GM13977 (cell line): ENCODE results near the gene CAPSL.

Experiments used
- DNase-seq: peaks from one replicate; pipeline ENCODE4 v3.0.0; 2012; ENCODE audit warnings: low spot score
- in situ Hi-C: fragments of 300-500 bp; cut with MboI; formaldehyde crosslinking; loops from one replicate; pipeline ENCODE4 v1.12.0; 2022; ENCODE audit warnings: low sequenced_read_pairs, low pct_unique_long_range_greater_than_20kb, mixed read lengths, inconsistent platforms; ENCODE audit not compliant: unreplicated experiment
- TF ChIP-seq, protein P1 (sequence below): IDR thresholded peaks from 2 replicates; pipeline ENCODE4 v1.5.1; 2012; ENCODE audit warnings: mild to moderate bottlenecking, control low read depth; ENCODE audit not compliant: insufficient read depth; ENCODE audit errors: extremely low read depth, missing control alignments

CAPSL gene

DNA sequence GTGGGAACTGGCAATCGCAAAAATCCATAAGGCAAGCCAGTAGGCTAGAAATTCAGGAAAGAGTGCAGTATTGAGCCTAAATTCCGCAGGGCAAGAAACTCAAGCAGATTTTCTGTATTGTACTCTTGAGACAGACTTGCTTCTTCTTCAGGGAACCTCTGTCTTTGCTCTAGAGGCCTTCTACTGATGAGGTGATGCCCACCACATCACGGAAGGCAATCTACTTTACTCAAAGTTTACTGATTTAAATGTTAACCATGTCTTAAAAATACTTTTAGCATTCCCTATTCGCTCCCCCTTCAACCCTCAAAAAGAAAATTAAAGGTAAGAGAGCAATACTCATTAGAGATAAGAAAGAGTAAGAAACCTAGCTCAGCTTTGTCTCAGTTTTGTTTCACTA is 70.4 kb downstream of the CAPSL start:
- in situ Hi-C loops, result no loop called here
- DNase-seq, result no peak
- TF ChIP-seq, protein P1, sequence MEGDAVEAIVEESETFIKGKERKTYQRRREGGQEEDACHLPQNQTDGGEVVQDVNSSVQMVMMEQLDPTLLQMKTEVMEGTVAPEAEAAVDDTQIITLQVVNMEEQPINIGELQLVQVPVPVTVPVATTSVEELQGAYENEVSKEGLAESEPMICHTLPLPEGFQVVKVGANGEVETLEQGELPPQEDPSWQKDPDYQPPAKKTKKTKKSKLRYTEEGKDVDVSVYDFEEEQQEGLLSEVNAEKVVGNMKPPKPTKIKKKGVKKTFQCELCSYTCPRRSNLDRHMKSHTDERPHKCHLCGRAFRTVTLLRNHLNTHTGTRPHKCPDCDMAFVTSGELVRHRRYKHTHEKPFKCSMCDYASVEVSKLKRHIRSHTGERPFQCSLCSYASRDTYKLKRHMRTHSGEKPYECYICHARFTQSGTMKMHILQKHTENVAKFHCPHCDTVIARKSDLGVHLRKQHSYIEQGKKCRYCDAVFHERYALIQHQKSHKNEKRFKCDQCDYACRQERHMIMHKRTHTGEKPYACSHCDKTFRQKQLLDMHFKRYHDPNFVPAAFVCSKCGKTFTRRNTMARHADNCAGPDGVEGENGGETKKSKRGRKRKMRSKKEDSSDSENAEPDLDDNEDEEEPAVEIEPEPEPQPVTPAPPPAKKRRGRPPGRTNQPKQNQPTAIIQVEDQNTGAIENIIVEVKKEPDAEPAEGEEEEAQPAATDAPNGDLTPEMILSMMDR, result no peak

- DNase-seq, result no peak
- in situ Hi-C loops, result no loop called here
- TF ChIP-seq, protein P1, result no peak
Measured at GRCh38 chr5:35863159-35863558, 75.3 kb downstream of the CAPSL start.

DNA sequence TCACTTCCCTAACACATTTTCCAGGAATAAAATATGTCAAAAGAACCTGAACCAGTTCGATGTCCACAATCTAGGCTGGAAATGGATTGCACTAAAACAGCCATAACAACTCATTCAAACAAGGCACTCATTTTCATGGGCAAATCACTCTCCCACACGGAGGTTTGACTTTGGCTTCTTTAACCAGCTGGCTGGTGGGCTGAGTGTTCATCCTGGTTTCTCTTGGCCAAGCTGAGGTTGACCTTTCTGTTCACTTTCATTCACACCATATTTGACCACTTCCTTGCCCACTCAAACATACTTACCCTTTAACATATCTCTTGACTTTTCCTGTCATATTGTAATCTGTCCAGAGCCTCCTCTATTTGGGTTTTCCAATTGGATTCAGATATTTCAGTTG is 76.3 kb downstream of the CAPSL start:
- DNase-seq, result no peak
- in situ Hi-C loops, result no loop called here
- TF ChIP-seq, protein P1, result no peak

- DNase-seq, result no peak
- in situ Hi-C loops, result no loop called here
- TF ChIP-seq, protein P1, result no peak
Measured at GRCh38 chr5:35861718-35862117, 76.7 kb downstream of the CAPSL start.

GRCh38 chr5:35860686-35861085 is 77.7 kb downstream of the CAPSL start:
- in situ Hi-C loops, result no loop called here

DNA sequence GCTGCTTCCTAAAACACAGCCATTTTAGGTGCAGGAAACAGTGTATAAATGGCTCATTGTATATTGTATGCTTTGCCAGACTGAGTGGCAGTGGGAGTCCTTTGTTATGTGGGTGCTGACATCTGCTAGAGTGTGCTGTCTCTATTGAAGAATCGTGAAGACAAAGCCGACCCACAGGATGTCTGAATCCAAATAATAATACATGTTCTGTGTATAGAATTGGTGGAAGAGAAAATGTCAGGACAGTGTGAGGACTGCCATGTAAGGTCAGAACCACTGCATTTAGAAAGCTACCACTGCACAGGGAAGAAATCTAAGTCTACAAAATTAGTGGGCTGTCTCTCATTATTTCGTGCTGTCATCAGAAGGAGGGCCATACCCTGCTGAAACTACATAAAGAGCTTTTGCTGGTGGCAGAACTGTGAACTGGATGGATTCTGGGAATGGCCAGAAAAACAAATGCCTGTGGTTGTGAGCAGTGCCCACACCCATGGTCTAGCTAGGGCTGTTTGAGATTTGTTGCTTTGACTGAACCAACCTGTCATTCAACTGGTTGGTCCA is 79.2 kb downstream of the CAPSL start:
- TF ChIP-seq, protein P1, result no peak
- in situ Hi-C loops, result no loop called here

More at GRCh38 chr5:35860686-35861085, 77.7 kb downstream of the CAPSL start:
- no peak for DNase-seq
- TF ChIP-seq, protein P1, result no peak

More for the DNA sequence above, 79.2 kb downstream of the CAPSL start:
- no peak for DNase-seq
